Activated T-helper 1 cell treated with anti-CD3 and anti-CD28 coated beads, Interleukin-12 subunit alpha, Interleukin-12 subunit beta, Interleukin-2, Interleukin-4 antibody, amounts not matched to agents 30 ng/mL and 10 ng/mL and 1 ng/mL, durations not matched to agents 14 hours and 24 hours and 36 hours (primary cell): ENCODE measurements around the gene PGA5. TPM values are rescaled to one million over a fixed set of nuclear protein-coding genes. Genes with fewer than 3 reads are reported as not detected.
A peak's percentile ranks its signal among the peaks of the same experiment; 100 is the strongest.

ENCODE experiments used
- DNase-seq: peaks from one replicate; pipeline ENCODE4 v3.0.0; 2021; ENCODE audit warnings: low spot score
- H3K27ac Mint-ChIP-seq: one replicate; pipeline ENCODE4 v1.8.0; 2021; ENCODE audit warnings: mild to moderate bottlenecking, mixed read lengths
- H3K27me3 Mint-ChIP-seq: one replicate; pipeline ENCODE4 v1.8.0; 2022; ENCODE audit warnings: mild to moderate bottlenecking, moderate library complexity, mixed read lengths; ENCODE audit not compliant: insufficient read depth
- H3K36me3 Mint-ChIP-seq: one replicate; pipeline ENCODE4 v1.8.0; 2021; ENCODE audit warnings: low read depth, mixed read lengths
- H3K4me1 Mint-ChIP-seq: one replicate; pipeline ENCODE4 v1.8.0; 2021; ENCODE audit warnings: low read depth, mixed read lengths
- H3K4me3 Mint-ChIP-seq: one replicate; pipeline ENCODE4 v1.8.0; 2021; ENCODE audit warnings: mild to moderate bottlenecking, moderate library complexity, mixed read lengths
- H3K9me3 Mint-ChIP-seq: one replicate; pipeline ENCODE4 v1.8.0; 2021; ENCODE audit warnings: mixed read lengths
- intact Hi-C: fragments of 100-400 bp; cut with micrococcal nuclease; formaldehyde crosslinking; loops from one replicate; pipeline ENCODE4 v1.15.1; 2024
- total RNA-seq: library from RNA; stranded (reverse); gene quantifications from 2 replicates; pipeline ENCODE4 v1.2.3, GENCODE V29; 2022

PGA5 gene
- total RNA-seq, 1 donor from 2014 or later: not detected

DNA sequence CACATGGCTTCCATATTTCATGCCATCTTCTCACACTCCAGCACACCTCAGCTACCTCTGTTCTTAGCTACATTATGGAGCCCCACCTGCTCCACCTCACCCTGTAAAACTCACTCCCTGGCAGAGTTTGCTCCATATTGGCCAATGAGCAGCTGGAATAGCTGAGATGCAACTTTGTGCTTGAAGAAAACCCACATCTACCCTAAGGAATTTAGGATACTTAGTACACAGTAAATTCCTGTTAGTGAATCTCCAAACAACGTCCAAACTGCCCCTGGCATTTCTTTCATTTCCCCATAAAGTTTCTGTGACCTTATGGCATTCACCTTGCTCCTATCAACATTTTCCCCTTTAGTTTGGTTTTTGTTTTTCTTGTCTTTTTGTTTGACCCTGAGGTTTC lies 56.4 kb downstream of the PGA5 start:
- no peak for DNase-seq
- Mint-ChIP-seq H3K36me3 (peaks cover 49% of the 10 kb centered on the region), H3K4me3 (peak overlapping the region; percentile 59), H3K27ac (peak overlapping the region; percentile 46), H3K4me1 (peaks cover 28% of the 10 kb centered on the region), H3K9me3 (no peaks in the 10 kb centered on the region), H3K27me3 (peaks cover 14% of the 10 kb centered on the region)
- intact Hi-C loops: no loop called here

DNA sequence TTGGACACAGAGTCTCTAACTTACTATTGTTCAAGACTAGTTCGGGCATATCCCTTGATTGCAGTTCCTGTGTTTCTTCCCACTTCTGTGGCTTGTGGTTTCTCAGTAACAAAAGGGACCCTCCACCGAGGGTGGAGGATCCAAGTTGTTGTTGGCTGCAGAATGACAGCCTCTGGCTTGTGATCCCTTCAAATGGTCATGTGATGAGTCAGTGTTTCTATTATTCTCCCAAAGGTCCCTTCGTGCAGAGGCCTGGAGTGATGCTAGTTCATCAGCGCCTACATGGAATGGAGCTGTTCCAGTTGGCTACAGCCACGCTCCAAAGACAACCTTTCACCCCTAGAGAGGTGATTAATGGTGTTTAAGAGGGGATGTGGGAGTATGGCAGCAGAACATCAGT lies 56.8 kb downstream of the PGA5 start:
- H3K27ac Mint-ChIP-seq: peak overlapping the region; percentile 36

DNA sequence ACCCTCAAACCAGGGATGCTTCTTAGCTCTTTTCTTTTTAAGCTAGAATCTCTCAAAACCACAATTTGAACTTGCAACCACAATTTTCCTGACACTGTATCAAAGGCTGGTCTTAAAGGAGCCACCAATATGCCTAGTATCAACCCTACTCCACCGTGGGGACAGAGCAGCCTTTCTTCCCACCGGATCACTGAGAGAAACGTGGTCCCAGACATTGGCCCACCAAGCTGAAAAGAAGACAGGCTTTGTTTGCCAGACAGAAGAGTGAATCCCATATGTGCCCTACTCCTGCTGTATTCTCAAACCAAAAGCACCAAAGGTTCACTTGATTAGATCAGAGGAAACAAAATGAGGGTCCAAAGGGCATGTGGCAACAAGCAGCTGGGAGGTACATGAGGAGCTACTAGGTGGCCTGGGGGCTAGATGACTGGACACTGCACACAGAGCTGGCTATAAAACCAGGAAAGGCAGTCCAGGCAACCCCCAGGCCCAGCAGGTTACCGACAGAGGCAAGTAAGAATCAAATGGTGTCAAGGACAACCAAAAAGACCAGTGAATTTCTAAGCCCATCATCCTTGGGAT lies 57.8 kb downstream of the PGA5 start:
- peaks cover 4% of the 10 kb centered on the region for H3K27me3 Mint-ChIP-seq
- H3K36me3 Mint-ChIP-seq: peaks cover 50% of the 10 kb centered on the region
- intact Hi-C loops: no loop called here
- no peaks in the 10 kb centered on the region for H3K9me3 Mint-ChIP-seq
- no peak overlapping the region for H3K27ac Mint-ChIP-seq
- no peak for DNase-seq
- H3K4me3 Mint-ChIP-seq: no peak overlapping the region
- peaks cover 28% of the 10 kb centered on the region for H3K4me1 Mint-ChIP-seq

More for the DNA sequence above, 56.8 kb downstream of the PGA5 start:
- peaks cover 50% of the 10 kb centered on the region for H3K36me3 Mint-ChIP-seq
- intact Hi-C loops: no loop called here
- no peaks in the 10 kb centered on the region for H3K9me3 Mint-ChIP-seq
- H3K4me1 Mint-ChIP-seq: peaks cover 28% of the 10 kb centered on the region
- DNase-seq: no peak
- H3K4me3 Mint-ChIP-seq: peak overlapping the region; percentile 59
- peaks cover 11% of the 10 kb centered on the region for H3K27me3 Mint-ChIP-seq

Other genes with a start within 250 kb of the PGA5 start
- gene CD5, start 138.7 kb upstream of the PGA5 start, total RNA-seq: 336 and 339 TPM in 2 replicates
- 11.5 and 11.6 TPM in 2 replicates for gene VPS37C, start 79.7 kb upstream of the PGA5 start, total RNA-seq
- gene PGA3, start 37.7 kb upstream of the PGA5 start, total RNA-seq: not detected in 2 replicates
- not detected in 2 replicates for gene PGA4, start 18.8 kb upstream of the PGA5 start, total RNA-seq
- 9.4 and 10.9 TPM in 2 replicates for gene VWCE, start 54.1 kb downstream of the PGA5 start, total RNA-seq
- 259 and 270 TPM in 2 replicates for gene DDB1, start 91.9 kb downstream of the PGA5 start, total RNA-seq
- 71.2 and 78.2 TPM in 2 replicates for gene TKFC, start 92.1 kb downstream of the PGA5 start, total RNA-seq
- 38.1 and 42.3 TPM in 2 replicates for gene CYB561A3, start 120.7 kb downstream of the PGA5 start, total RNA-seq
- gene TMEM138, start 121.2 kb downstream of the PGA5 start, total RNA-seq: 68.4 and 71.7 TPM in 2 replicates
- 18.8 and 20.2 TPM in 2 replicates for gene TMEM216, start 151.4 kb downstream of the PGA5 start, total RNA-seq
- 141 and 148 TPM in 2 replicates for gene CPSF7, start 188.8 kb downstream of the PGA5 start, total RNA-seq
- 49.5 and 58.1 TPM in 2 replicates for gene SDHAF2, start 188.9 kb downstream of the PGA5 start, total RNA-seq